Endodermal cell (in vitro differentiated cells): ENCODE results near the gene FAM83D. TPM values are rescaled to one million over a fixed set of nuclear protein-coding genes. Genes with fewer than 3 reads are reported as not detected.

Source experiments
- DNase-seq: peaks from one replicate; pipeline ENCODE4 v3.0.0-alpha.2; 2017
- H3K27ac ChIP-seq: 2 replicates; pipeline ENCODE4 v1.5.1; 2013; ENCODE audit warnings: mild to moderate bottlenecking, low read depth, low read length, moderate library complexity
- H3K27me3 ChIP-seq: 2 replicates; pipeline ENCODE4 v1.6.1; 2013; ENCODE audit warnings: mild to moderate bottlenecking, low read length, moderate library complexity; ENCODE audit not compliant: insufficient read depth, control insufficient read depth, poor library complexity, severe bottlenecking
- H3K36me3 ChIP-seq: 2 replicates; pipeline ENCODE4 v1.7.0; 2013; ENCODE audit warnings: mild to moderate bottlenecking, low read length, moderate library complexity; ENCODE audit not compliant: control insufficient read depth, insufficient read depth
- H3K4me1 ChIP-seq: one replicate; pipeline ENCODE4 v1.7.0; 2013; ENCODE audit warnings: low read length; ENCODE audit not compliant: control insufficient read depth, insufficient read depth
- H3K4me3 ChIP-seq: 2 replicates; pipeline ENCODE4 v1.5.1; 2013; ENCODE audit warnings: mild to moderate bottlenecking, low read length, moderate library complexity
- H3K9ac ChIP-seq: 2 replicates; pipeline ENCODE4 v1.6.1; 2013; ENCODE audit warnings: mild to moderate bottlenecking, low read length, moderate library complexity; ENCODE audit not compliant: poor library complexity, severe bottlenecking; ENCODE audit errors: extremely low read depth
- H3K9me3 ChIP-seq: 2 replicates; pipeline ENCODE4 v1.6.1; 2013; ENCODE audit warnings: mild to moderate bottlenecking, low read length, moderate library complexity; ENCODE audit not compliant: control insufficient read depth
- H3K27ac Mint-ChIP-seq: 2 replicates; pipeline ENCODE4 v1.8.0; 2020; ENCODE audit warnings: mixed read lengths
- H3K27me3 Mint-ChIP-seq: 2 replicates; pipeline ENCODE4 v1.8.0; 2021; ENCODE audit warnings: mild to moderate bottlenecking, mixed read lengths; ENCODE audit not compliant: insufficient read depth
- H3K36me3 Mint-ChIP-seq: 2 replicates; pipeline ENCODE4 v1.8.0; 2020; ENCODE audit warnings: low read depth, mixed read lengths
- H3K4me1 Mint-ChIP-seq: 2 replicates; pipeline ENCODE4 v1.8.0; 2020; ENCODE audit warnings: mixed read lengths
- H3K4me3 Mint-ChIP-seq: 2 replicates; pipeline ENCODE4 v1.8.0; 2020; ENCODE audit warnings: mild to moderate bottlenecking, moderate library complexity, mixed read lengths
- H3K9me3 Mint-ChIP-seq: 2 replicates; pipeline ENCODE4 v1.8.0; 2020; ENCODE audit warnings: mild to moderate bottlenecking, mixed read lengths
- WGBS, 2 experiments: methylation state at CpG; one replicate each; pipeline versions ENCODE4 v1.1.5 to v1.1.7; 2013; ENCODE audit warnings: missing lambda C conversion rate in 2 of 2, mixed read lengths in 1 of 2; ENCODE audit not compliant: insufficient coverage in 1 of 2, insufficient read length in 1 of 2; 5-methylcytosine and 5-hydroxymethylcytosine counted together
- total RNA-seq, 2 donors: library from RNA; stranded (reverse); fragmentation: NEBNext Ultra II Directional in 1 of 2; extraction: Animal tissue kit (Norgen Biotek cat#: 25700) in 1 of 2; gene quantifications; 2 replicates in 1 of 2; 3 replicates in 1 of 2; pipeline ENCODE4 v1.2.1, GENCODE V29; 2021
- TF ChIP-seq, protein P1 (sequence below): fragments of 200-600 bp; sonication (generic); conservative IDR thresholded peaks from 2 replicates; pipeline ENCODE4 v1.5.0; 2021; ENCODE audit warnings: antibody characterized with exemption, mild to moderate bottlenecking

Gene FAM83D
- total RNA-seq, 2 donors from 2014 or later = 34.8 to 39.9 TPM

DNA sequence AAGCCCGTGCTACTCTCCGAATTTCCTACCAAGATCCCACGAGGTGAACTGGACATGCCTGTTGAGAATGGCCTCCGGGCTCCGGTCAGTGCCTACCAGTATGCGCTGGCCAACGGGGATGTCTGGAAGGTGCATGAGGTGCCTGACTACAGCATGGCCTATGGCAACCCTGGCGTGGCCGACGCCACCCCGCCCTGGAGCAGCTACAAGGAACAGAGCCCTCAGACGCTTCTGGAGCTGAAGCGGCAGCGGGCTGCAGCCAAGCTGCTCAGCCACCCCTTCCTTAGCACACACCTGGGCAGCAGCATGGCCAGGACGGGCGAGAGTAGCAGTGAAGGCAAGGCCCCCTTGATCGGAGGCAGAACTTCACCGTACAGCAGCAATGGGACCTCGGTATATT lies 8.0 kb upstream of the FAM83D start:
- Mint-ChIP-seq H3K9me3 (no peaks in the 10 kb centered on the region), H3K27ac (no peak overlapping the region), H3K36me3 (peaks cover 16% of the 10 kb centered on the region), H3K4me3 (no peak overlapping the region), H3K27me3 (no peaks in the 10 kb centered on the region), H3K4me1 (peaks cover 3% of the 10 kb centered on the region)
- no peaks in the 10 kb centered on the region for H3K27me3 ChIP-seq
- no peak for DNase-seq
- no peak overlapping the region for H3K9ac ChIP-seq
- 95 to 99% methylated on average over 15 to 19 of the region's 19 CpGs for WGBS, 2 experiments
- H3K27ac ChIP-seq = no peak overlapping the region
- H3K36me3 ChIP-seq = peaks cover 41% of the 10 kb centered on the region
- TF ChIP-seq, protein P1, sequence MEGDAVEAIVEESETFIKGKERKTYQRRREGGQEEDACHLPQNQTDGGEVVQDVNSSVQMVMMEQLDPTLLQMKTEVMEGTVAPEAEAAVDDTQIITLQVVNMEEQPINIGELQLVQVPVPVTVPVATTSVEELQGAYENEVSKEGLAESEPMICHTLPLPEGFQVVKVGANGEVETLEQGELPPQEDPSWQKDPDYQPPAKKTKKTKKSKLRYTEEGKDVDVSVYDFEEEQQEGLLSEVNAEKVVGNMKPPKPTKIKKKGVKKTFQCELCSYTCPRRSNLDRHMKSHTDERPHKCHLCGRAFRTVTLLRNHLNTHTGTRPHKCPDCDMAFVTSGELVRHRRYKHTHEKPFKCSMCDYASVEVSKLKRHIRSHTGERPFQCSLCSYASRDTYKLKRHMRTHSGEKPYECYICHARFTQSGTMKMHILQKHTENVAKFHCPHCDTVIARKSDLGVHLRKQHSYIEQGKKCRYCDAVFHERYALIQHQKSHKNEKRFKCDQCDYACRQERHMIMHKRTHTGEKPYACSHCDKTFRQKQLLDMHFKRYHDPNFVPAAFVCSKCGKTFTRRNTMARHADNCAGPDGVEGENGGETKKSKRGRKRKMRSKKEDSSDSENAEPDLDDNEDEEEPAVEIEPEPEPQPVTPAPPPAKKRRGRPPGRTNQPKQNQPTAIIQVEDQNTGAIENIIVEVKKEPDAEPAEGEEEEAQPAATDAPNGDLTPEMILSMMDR = no peak
- no peaks in the 10 kb centered on the region for H3K4me1 ChIP-seq
- H3K9me3 ChIP-seq = no peaks in the 10 kb centered on the region
- no peak overlapping the region for H3K4me3 ChIP-seq

DNA sequence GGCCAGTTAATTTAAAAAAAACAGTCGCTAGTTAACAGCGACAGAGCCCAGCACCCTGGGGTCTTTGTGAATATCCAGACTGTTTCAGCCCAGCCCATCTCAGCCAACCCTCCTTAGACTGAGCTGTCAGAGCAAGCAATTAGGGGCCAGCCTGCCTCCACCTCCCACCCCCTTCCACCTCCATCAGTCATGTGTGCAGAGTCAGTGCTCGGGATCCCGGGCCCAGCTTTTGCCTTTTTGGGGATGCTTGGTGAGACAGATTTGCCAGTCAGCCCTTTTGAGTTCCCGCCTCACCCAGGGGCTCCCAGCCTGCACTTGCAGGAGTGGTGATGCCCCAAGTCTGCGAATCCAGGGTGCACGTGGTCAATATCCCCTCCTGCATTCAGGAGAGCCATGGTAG lies 6.5 kb upstream of the FAM83D start:
- no peak for DNase-seq
- Mint-ChIP-seq H3K9me3 (no peaks in the 10 kb centered on the region), H3K27ac (no peak overlapping the region), H3K4me1 (no peaks in the 10 kb centered on the region), H3K4me3 (no peak overlapping the region), H3K27me3 (no peaks in the 10 kb centered on the region), H3K36me3 (peaks cover 13% of the 10 kb centered on the region)
- Histone ChIP-seq H3K4me3 (no peak overlapping the region), H3K4me1 (no peaks in the 10 kb centered on the region), H3K27ac (no peak overlapping the region), H3K9me3 (no peaks in the 10 kb centered on the region), H3K36me3 (peaks cover 34% of the 10 kb centered on the region), H3K27me3 (no peaks in the 10 kb centered on the region), H3K9ac (no peak overlapping the region)
- 92% methylated on average over 7 of the region's 7 CpGs; no CpG with 5 or more reads in 1 of the 2 experiments for WGBS, 2 experiments
- TF ChIP-seq, protein P1 = no peak

DNA sequence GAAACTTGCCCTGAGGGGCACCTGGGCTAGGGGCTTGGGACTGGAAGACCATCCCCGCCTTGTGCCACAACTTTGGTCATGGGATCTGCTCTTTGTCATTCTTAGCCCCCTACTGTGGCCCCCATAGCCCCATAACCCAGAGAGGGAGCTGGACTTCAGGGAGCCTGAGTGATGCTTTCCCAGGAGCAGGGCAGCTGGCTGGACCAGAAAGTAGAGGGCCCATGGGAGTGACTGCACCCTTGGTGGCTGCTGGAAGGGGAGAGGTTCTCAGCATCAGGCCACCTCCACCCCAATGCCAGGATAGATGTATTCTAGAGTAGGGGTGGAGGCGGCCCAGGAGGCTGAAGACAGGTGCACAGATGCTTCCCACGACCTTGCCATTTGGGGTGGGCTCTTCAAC lies 5.8 kb upstream of the FAM83D start:
- Histone ChIP-seq H3K36me3 (peaks cover 29% of the 10 kb centered on the region), H3K9ac (no peak overlapping the region), H3K4me3 (no peak overlapping the region), H3K27me3 (no peaks in the 10 kb centered on the region), H3K27ac (no peak overlapping the region), H3K9me3 (no peaks in the 10 kb centered on the region), H3K4me1 (no peaks in the 10 kb centered on the region)
- no peak for DNase-seq
- Mint-ChIP-seq H3K36me3 (peaks cover 13% of the 10 kb centered on the region), H3K27me3 (no peaks in the 10 kb centered on the region), H3K9me3 (no peaks in the 10 kb centered on the region), H3K27ac (no peak overlapping the region), H3K4me1 (no peaks in the 10 kb centered on the region), H3K4me3 (no peak overlapping the region)
- TF ChIP-seq, protein P1 = no peak
- 90 to 95% methylated on average over 3 of the region's 3 CpGs for WGBS, 2 experiments
